ENCODE results near the gene SEMA6D.

DNA sequence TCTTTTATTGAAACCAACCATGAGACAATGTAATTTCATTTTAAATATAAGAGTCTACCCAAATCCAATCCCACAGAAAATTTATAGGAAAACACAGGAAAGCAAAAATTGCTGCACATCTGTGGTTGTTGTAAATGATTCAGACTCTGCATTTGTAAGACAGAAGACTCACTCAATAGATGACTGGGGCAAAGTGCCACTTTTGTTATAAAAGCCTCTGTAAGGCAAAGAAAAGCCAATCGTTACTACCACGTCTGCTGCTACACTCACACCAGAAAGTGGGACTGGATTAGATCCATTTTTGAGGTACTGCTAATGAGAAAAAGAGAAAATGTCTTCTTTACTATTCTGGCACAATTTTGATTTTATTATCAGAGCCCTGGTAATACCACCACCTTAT lies 74.9 kb downstream of the SEMA6D start:
- TF ChIP-seq CTCF (IDR thresholded peaks at IDR 0.05) (no peak), POLR2A (IDR thresholded peaks at IDR 0.05) (no peak)

All from Peyer's patch (tissue), 4 donors.